HG02571 (cell line): ENCODE measurements around the gene CCR6.

ENCODE experiments used
- ATAC-seq: cut with Tn5 transposase; IDR thresholded peaks from one replicate; pipeline ENCODE4 v1.9.1; 2021; ENCODE audit warnings: mild to moderate bottlenecking, moderate library complexity; ENCODE audit not compliant: unreplicated experiment

Gene CCR6

GRCh38 chr6:167097770-167098169, 25.1 kb upstream of the CCR6 start:
- ATAC-seq, result no peak

- ATAC-seq, result no peak
Observed at GRCh38 chr6:167098825-167099225, 24.1 kb upstream of the CCR6 start.

GRCh38 chr6:167099707-167100106, 23.2 kb upstream of the CCR6 start:
- no peak for ATAC-seq

- no peak for ATAC-seq
Observed at GRCh38 chr6:167100241-167100674, 22.6 kb upstream of the CCR6 start.

- no peak for ATAC-seq
Observed at GRCh38 chr6:167102318-167102717, 20.6 kb upstream of the CCR6 start.

GRCh38 chr6:167103041-167103891, 19.6 kb upstream of the CCR6 start:
- peak; percentile 98 for ATAC-seq

DNA sequence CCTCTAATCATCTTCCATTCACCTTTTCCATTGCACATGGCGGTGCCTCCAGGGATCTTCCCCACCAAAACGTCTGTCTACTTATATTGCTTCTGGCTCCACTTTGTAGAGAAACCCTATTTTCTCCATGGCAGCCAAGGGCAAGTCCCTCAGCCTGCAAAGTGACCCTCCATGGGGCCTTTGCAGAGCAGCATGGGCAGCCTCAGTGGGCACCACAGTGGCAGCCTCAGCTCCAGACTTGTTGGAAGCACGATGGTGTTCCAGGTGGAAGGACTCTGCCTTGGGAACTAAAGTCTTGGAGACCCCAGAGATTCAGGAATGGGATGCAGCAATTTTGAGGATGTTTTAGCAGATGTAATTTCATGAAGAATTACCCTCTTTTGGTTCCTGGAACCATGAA, 18.5 kb upstream of the CCR6 start:
- ATAC-seq, result no peak

DNA sequence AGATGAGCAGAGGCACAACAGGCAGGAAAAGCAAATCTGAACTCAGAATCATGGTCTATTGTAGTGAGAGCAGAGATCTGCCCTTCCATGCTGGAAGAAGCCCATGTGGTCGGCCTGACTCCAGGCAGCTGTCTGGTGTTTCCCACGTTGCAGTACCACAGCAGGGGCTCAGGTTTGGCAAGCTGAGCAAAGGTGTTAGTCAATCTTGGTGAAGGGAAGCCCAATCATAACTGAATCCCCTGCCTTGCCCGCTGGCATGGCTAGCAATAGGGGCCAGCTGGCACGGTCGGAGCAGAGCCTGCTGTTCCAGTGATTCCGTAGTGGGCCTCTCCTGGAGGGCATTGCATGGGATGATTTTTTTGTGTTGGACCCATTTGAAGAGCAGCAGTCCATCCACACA, 17.8 kb upstream of the CCR6 start:
- ATAC-seq, result no peak

DNA sequence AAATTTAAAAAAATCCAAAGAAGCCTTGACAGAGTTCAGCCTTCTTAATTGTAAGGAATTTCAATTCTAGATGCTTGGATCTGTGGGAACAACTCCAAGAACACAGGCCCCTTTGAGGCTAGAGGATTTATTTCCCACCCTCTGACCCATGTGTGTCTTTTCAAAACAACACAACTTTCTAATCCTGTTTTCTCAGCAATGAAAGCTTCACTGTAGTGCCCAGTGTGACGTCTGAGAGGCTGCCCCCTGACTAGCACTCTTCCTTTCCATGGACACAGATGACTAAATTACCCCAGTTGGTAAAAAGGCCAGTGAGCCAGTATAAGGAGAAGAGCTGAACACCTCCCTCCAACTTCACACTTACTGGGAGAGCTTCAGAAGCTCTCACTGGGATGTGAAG, 16.5 kb upstream of the CCR6 start:
- no peak for ATAC-seq

GRCh38 chr6:167107787-167108186, 15.1 kb upstream of the CCR6 start:
- ATAC-seq, result no peak

- ATAC-seq, result no peak
Observed at GRCh38 chr6:167108278-167108677, 14.6 kb upstream of the CCR6 start.

- no peak for ATAC-seq
Observed at GRCh38 chr6:167109651-167110050, 13.2 kb upstream of the CCR6 start.

- ATAC-seq, result no peak
Observed at GRCh38 chr6:167111597-167111996, 11.3 kb upstream of the CCR6 start.

DNA sequence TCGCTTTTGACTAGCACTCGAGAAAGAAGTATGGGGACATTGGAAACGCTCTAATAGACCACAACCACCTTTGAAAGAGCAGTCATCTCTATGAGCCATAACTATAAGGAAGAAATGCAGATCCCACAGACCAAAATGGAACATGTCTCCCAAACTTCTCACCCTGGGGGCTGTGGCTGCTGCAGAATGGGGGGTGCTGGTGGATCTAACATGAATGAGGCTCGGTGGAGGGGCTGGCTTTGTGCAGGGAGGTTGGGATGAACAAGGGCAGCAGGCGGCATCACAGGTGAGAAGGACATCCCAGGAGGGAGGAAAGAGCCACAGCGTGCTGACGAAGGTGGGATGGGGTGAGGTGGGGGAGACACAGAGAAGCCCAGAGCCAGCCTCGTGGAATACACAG, 10.5 kb upstream of the CCR6 start:
- no peak for ATAC-seq

- ATAC-seq, result peak; percentile 52
Observed at GRCh38 chr6:167113047-167113754, 9.7 kb upstream of the CCR6 start.

DNA sequence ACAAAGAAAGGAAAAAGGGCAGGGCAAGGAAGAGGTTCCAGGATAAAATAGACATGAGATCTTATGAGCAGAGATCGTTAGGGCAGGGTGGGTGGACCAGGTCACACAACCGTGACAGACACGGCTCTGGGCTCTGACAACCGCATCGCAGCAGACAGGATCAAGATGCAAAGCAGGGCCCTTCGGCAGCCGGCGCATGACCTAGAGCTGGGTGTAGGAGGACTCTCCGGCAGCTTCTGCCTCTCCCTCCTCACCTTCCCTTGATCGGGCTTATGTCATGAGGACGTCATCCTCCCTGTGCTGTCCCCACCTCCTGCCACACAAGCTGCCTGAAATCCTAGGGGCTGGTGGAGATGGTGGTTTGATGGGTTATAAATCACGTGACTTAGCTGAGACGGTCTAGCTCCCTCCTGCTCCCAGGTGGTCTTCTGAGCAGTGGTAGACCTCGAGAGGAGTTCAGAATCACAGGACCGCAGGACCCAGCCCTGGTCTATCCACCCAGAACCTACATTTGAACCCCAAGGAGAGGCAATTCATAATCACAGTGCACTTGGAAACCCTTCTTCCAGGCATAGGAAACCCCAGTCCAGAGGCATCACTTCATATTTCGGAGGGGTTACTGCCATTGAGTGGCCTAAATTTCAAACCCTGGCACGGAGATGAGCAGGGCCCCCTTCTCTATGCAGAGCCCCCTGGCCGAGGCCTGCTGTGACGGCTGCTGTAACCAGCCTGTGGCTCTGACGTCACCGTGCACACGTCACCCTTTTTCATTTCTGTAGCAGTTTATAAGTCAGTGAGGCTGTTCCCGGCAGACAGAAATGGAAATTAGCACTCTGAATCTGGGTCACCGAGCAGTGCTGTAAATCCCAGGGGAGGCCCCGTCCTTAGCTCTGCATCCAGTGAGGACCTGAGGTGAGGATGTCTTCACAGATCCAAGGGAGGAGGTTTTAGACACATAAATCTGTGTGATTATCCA, 8.7 kb upstream of the CCR6 start:
- peak; percentile 83 for ATAC-seq

- ATAC-seq, result no peak
Observed at GRCh38 chr6:167115054-167115453, 7.8 kb upstream of the CCR6 start.

- no peak for ATAC-seq
Observed at GRCh38 chr6:167116109-167116837, 6.6 kb upstream of the CCR6 start.

GRCh38 chr6:167116838-167117228, 6.1 kb upstream of the CCR6 start:
- no peak for ATAC-seq

DNA sequence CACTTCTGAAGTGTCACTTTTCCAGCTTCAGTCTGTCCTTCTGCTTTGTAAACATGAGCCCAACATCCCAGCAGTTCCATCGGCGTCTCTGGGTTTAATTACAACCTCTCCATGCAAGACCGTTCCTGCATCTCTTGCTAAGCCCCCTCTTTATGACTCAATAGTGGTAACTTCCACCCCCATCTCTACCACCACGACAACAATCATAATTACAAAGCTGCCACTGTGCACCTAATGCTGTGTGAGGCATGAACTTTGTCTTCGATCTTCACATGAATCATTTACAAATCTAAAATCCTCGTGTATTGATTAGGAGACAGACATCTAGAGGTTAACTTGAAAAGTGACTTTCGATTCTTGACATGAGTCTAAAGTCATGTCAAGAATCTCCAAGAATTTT, 4.9 kb upstream of the CCR6 start:
- ATAC-seq, result no peak
